MM.1S (cell line): ENCODE data around the gene ASPHD2.

Experiments used
- DNase-seq: peaks from one replicate; pipeline ENCODE4 v3.0.0-alpha.2; 2015
- H2AFZ ChIP-seq: fragments of 300-600 bp; sonication (generic); 2 replicates; pipeline ENCODE4 v1.6.0; 2016; ENCODE audit warnings: antibody characterized with exemption, low read length
- H3F3A ChIP-seq: fragments of 300-600 bp; sonication (generic); 2 replicates; pipeline ENCODE4 v1.6.1; 2016; ENCODE audit warnings: mild to moderate bottlenecking, antibody characterized with exemption, low read length, moderate library complexity, mixed read lengths; ENCODE audit not compliant: insufficient read depth
- H3K27ac ChIP-seq: fragments of 300-600 bp; sonication (generic); 2 replicates; pipeline ENCODE4 v1.5.1; 2016; ENCODE audit warnings: mild to moderate bottlenecking, low read length
- H3K27me3 ChIP-seq: fragments of 300-600 bp; sonication (generic); replicated peaks from 2 replicates; pipeline ENCODE4 v1.6.0; 2016; ENCODE audit warnings: low read length; ENCODE audit not compliant: insufficient read depth
- H3K36me3 ChIP-seq: fragments of 300-600 bp; sonication (generic); replicated peaks from 2 replicates; pipeline ENCODE4 v1.6.1; 2016; ENCODE audit warnings: mild to moderate bottlenecking, low read length, mixed read lengths; ENCODE audit not compliant: insufficient read depth
- H3K4me1 ChIP-seq: fragments of 300-600 bp; sonication (generic); 2 replicates; pipeline ENCODE4 v1.6.1; 2016; ENCODE audit warnings: low read length, mixed read lengths
- H3K4me2 ChIP-seq: fragments of 300-600 bp; sonication (generic); 2 replicates; pipeline ENCODE4 v1.6.0; 2016; ENCODE audit warnings: low read depth, low read length
- H3K4me3 ChIP-seq: fragments of 300-600 bp; sonication (generic); 2 replicates; pipeline ENCODE4 v1.5.1; 2016; ENCODE audit warnings: low read length, mixed read lengths
- H3K79me2 ChIP-seq: fragments of 300-600 bp; sonication (generic); 2 replicates; pipeline ENCODE4 v1.6.1; 2016; ENCODE audit warnings: mixed run types, low read length, mixed read lengths
- H3K9ac ChIP-seq: fragments of 300-600 bp; sonication (generic); 2 replicates; pipeline ENCODE4 v1.6.1; 2016; ENCODE audit warnings: low read length, mixed read lengths
- H3K9me2 ChIP-seq: fragments of 300-600 bp; sonication (generic); replicated peaks from 2 replicates; pipeline ENCODE4 v1.6.1; 2016; ENCODE audit warnings: mild to moderate bottlenecking, low read length, mixed read lengths; ENCODE audit not compliant: insufficient read depth
- H3K9me3 ChIP-seq: fragments of 300-600 bp; sonication (generic); replicated peaks from 2 replicates; pipeline ENCODE4 v1.6.1; 2016; ENCODE audit warnings: mild to moderate bottlenecking, low read length, mixed read lengths; ENCODE audit not compliant: insufficient read depth
- H4K20me1 ChIP-seq: fragments of 300-600 bp; sonication (generic); 2 replicates; pipeline ENCODE4 v1.6.1; 2016; ENCODE audit warnings: mild to moderate bottlenecking, low read length, moderate library complexity, mixed read lengths; ENCODE audit not compliant: insufficient read depth
- CTCF ChIP-seq: fragments of 300-600 bp; sonication (generic); IDR thresholded peaks from 2 replicates; pipeline ENCODE4 v1.5.1; 2016; ENCODE audit warnings: antibody characterized with exemption, low read length, mixed read lengths
- EZH2 ChIP-seq: fragments of 300-600 bp; sonication (generic); optimal IDR thresholded peaks from 2 replicates; pipeline ENCODE3; 2017; ENCODE audit warnings: low read depth, mild to moderate bottlenecking, antibody characterized with exemption, low read length, mixed read lengths
- EZH2phosphoT487 ChIP-seq: fragments of 300-600 bp; sonication (generic); IDR thresholded peaks from 2 replicates; pipeline ENCODE4 v1.6.1; 2018; ENCODE audit warnings: antibody characterized with exemption, low read length

ASPHD2 gene

GRCh38 chr22:26457661-26458272, 28.7 kb downstream of the ASPHD2 start:
- H4K20me1 ChIP-seq = no peaks in the 10 kb centered on the region
- TF ChIP-seq CTCF = no peak
- no peak for TF ChIP-seq EZH2
- TF ChIP-seq EZH2phosphoT487 = no peak
- no peaks in the 10 kb centered on the region for H3F3A ChIP-seq
- no peak overlapping the region for H3K27ac ChIP-seq
- no peaks in the 10 kb centered on the region for H3K27me3 ChIP-seq
- no peak overlapping the region for H3K9ac ChIP-seq
- no peak overlapping the region for H2AFZ ChIP-seq
- no peaks in the 10 kb centered on the region for H3K9me2 ChIP-seq
- H3K4me2 ChIP-seq = no peak overlapping the region
- H3K36me3 ChIP-seq = no peaks in the 10 kb centered on the region
- no peaks in the 10 kb centered on the region for H3K4me1 ChIP-seq
- 0 out of 2 replicates have a peak, but pooled peaks cover 4% of the 10 kb centered on the region for H3K79me2 ChIP-seq
- no peak for DNase-seq
- H3K4me3 ChIP-seq = no peak overlapping the region
- no peaks in the 10 kb centered on the region for H3K9me3 ChIP-seq

GRCh38 chr22:26460202-26460601, 31.1 kb downstream of the ASPHD2 start:
- Histone ChIP-seq H3K27ac (no peak overlapping the region), H3K36me3 (no peaks in the 10 kb centered on the region), H3K79me2 (0 out of 2 replicates have a peak, but pooled peaks cover 4% of the 10 kb centered on the region), H3K9ac (no peak overlapping the region), H3K4me2 (no peak overlapping the region), H3F3A (no peaks in the 10 kb centered on the region), H4K20me1 (no peaks in the 10 kb centered on the region), H2AFZ (no peak overlapping the region), H3K27me3 (no peaks in the 10 kb centered on the region), H3K4me1 (no peaks in the 10 kb centered on the region), H3K9me2 (no peaks in the 10 kb centered on the region), H3K9me3 (no peaks in the 10 kb centered on the region), H3K4me3 (no peak overlapping the region)
- no peak for DNase-seq
- no peak for TF ChIP-seq CTCF
- TF ChIP-seq EZH2 = no peak
- no peak for TF ChIP-seq EZH2phosphoT487

GRCh38 chr22:26461188-26461810, 32.2 kb downstream of the ASPHD2 start:
- H3K79me2 ChIP-seq = 0 out of 2 replicates have a peak, but pooled peaks cover 4% of the 10 kb centered on the region
- no peak for DNase-seq
- no peaks in the 10 kb centered on the region for H3K36me3 ChIP-seq
- H4K20me1 ChIP-seq = no peaks in the 10 kb centered on the region
- TF ChIP-seq CTCF (peak; percentile 82), EZH2 (no peak)
- H3K9ac ChIP-seq = no peak overlapping the region
- H3K4me2 ChIP-seq = no peak overlapping the region
- no peaks in the 10 kb centered on the region for H3K9me2 ChIP-seq
- no peaks in the 10 kb centered on the region for H3K27me3 ChIP-seq
- H3F3A ChIP-seq = no peaks in the 10 kb centered on the region
- H2AFZ ChIP-seq = no peak overlapping the region
- H3K4me3 ChIP-seq = no peak overlapping the region
- no peaks in the 10 kb centered on the region for H3K9me3 ChIP-seq
- no peak overlapping the region for H3K27ac ChIP-seq
- no peaks in the 10 kb centered on the region for H3K4me1 ChIP-seq
